Measurements from ENCODE around the gene SNX25.

The SNX25 gene

DNA sequence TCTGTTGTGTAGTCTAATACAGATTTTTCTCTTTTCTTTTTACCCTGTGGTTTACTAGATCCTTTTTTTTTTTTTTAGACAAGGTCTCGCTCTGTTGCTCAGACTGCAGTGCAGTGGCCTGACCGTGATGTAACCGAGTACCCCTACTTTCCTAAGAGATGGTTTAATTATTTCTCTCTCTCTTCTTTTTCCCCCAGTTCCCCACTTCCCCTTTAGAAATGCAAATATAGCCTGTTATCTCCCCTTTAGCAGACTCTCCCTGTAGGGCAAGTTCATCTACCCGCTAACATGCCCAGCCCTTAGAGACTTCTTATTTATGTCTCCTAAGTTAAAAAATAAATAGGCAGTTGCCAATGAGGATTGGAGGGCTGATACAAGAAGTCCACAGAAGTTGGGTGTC lies 4.5 kb downstream of the SNX25 start:
- DNase-seq (ENCODE audit: low read depth, low spot score): no peak
- Histone ChIP-seq H3K4me1 (ENCODE audit: insufficient read depth, insufficient read length) (no peaks in the 10 kb centered on the region), H3K36me3 (ENCODE audit: insufficient read depth, insufficient read length, low read length) (no peaks in the 10 kb centered on the region), H3K27me3 (ENCODE audit: insufficient read depth, insufficient read length) (peaks cover 9% of the 10 kb centered on the region), H3K4me3 (ENCODE audit: insufficient read length, low read depth) (no peak overlapping the region), H3K9ac (ENCODE audit: insufficient read length, low read depth) (no peak overlapping the region), H3K9me3 (ENCODE audit: insufficient read depth, low read length) (no peaks in the 10 kb centered on the region)
- TF ChIP-seq YY1 (IDR thresholded peaks at IDR 0.05; ENCODE audit: insufficient read depth, insufficient read length) (no peak), ZNF274 (IDR thresholded peaks at IDR 0.05; ENCODE audit: low read depth, low read length) (no peak), SUZ12 (IDR thresholded peaks at IDR 0.05; ENCODE audit: extremely low read depth, insufficient read depth, insufficient read length) (no peak)

GRCh38 chr4:185215261-185215660 lies 5.9 kb downstream of the SNX25 start:
- no peaks in the 10 kb centered on the region for H3K9me3 ChIP-seq (ENCODE audit: insufficient read depth, low read length)
- H3K36me3 ChIP-seq (ENCODE audit: insufficient read depth, insufficient read length, low read length): no peaks in the 10 kb centered on the region
- TF ChIP-seq SUZ12 (IDR thresholded peaks at IDR 0.05; ENCODE audit: extremely low read depth, insufficient read depth, insufficient read length) (no peak), YY1 (IDR thresholded peaks at IDR 0.05; ENCODE audit: insufficient read depth, insufficient read length) (no peak), ZNF274 (IDR thresholded peaks at IDR 0.05; ENCODE audit: low read depth, low read length) (no peak)
- H3K4me1 ChIP-seq (ENCODE audit: insufficient read depth, insufficient read length): no peaks in the 10 kb centered on the region
- no peak for DNase-seq (ENCODE audit: low read depth, low spot score)
- H3K4me3 ChIP-seq (ENCODE audit: insufficient read length, low read depth): no peak overlapping the region
- H3K9ac ChIP-seq (ENCODE audit: insufficient read length, low read depth): no peak overlapping the region
- H3K27me3 ChIP-seq (ENCODE audit: insufficient read depth, insufficient read length): peaks cover 5% of the 10 kb centered on the region

GRCh38 chr4:185217408-185217975 lies 8.1 kb downstream of the SNX25 start:
- no peak overlapping the region for H3K4me3 ChIP-seq (ENCODE audit: insufficient read length, low read depth)
- no peaks in the 10 kb centered on the region for H3K27me3 ChIP-seq (ENCODE audit: insufficient read depth, insufficient read length)
- no peak overlapping the region for H3K9ac ChIP-seq (ENCODE audit: insufficient read length, low read depth)
- no peak for DNase-seq (ENCODE audit: low read depth, low spot score)
- H3K4me1 ChIP-seq (ENCODE audit: insufficient read depth, insufficient read length): no peaks in the 10 kb centered on the region
- no peaks in the 10 kb centered on the region for H3K36me3 ChIP-seq (ENCODE audit: insufficient read depth, insufficient read length, low read length)
- no peaks in the 10 kb centered on the region for H3K9me3 ChIP-seq (ENCODE audit: insufficient read depth, low read length)
- TF ChIP-seq YY1 (IDR thresholded peaks at IDR 0.05; ENCODE audit: insufficient read depth, insufficient read length) (no peak), SUZ12 (IDR thresholded peaks at IDR 0.05; ENCODE audit: extremely low read depth, insufficient read depth, insufficient read length) (no peak), ZNF274 (IDR thresholded peaks at IDR 0.05; ENCODE audit: low read depth, low read length) (no peak)

GRCh38 chr4:185218312-185218711 lies 8.9 kb downstream of the SNX25 start:
- no peak overlapping the region for H3K4me3 ChIP-seq (ENCODE audit: insufficient read length, low read depth)
- no peaks in the 10 kb centered on the region for H3K36me3 ChIP-seq (ENCODE audit: insufficient read depth, insufficient read length, low read length)
- H3K27me3 ChIP-seq (ENCODE audit: insufficient read depth, insufficient read length): no peaks in the 10 kb centered on the region
- no peak for TF ChIP-seq ZNF274 (IDR thresholded peaks at IDR 0.05; ENCODE audit: low read depth, low read length)
- no peak for TF ChIP-seq SUZ12 (IDR thresholded peaks at IDR 0.05; ENCODE audit: extremely low read depth, insufficient read depth, insufficient read length)
- TF ChIP-seq YY1 (IDR thresholded peaks at IDR 0.05; ENCODE audit: insufficient read depth, insufficient read length): no peak
- no peak for DNase-seq (ENCODE audit: low read depth, low spot score)
- H3K4me1 ChIP-seq (ENCODE audit: insufficient read depth, insufficient read length): no peaks in the 10 kb centered on the region
- no peak overlapping the region for H3K9ac ChIP-seq (ENCODE audit: insufficient read length, low read depth)
- H3K9me3 ChIP-seq (ENCODE audit: insufficient read depth, low read length): no peaks in the 10 kb centered on the region

DNA sequence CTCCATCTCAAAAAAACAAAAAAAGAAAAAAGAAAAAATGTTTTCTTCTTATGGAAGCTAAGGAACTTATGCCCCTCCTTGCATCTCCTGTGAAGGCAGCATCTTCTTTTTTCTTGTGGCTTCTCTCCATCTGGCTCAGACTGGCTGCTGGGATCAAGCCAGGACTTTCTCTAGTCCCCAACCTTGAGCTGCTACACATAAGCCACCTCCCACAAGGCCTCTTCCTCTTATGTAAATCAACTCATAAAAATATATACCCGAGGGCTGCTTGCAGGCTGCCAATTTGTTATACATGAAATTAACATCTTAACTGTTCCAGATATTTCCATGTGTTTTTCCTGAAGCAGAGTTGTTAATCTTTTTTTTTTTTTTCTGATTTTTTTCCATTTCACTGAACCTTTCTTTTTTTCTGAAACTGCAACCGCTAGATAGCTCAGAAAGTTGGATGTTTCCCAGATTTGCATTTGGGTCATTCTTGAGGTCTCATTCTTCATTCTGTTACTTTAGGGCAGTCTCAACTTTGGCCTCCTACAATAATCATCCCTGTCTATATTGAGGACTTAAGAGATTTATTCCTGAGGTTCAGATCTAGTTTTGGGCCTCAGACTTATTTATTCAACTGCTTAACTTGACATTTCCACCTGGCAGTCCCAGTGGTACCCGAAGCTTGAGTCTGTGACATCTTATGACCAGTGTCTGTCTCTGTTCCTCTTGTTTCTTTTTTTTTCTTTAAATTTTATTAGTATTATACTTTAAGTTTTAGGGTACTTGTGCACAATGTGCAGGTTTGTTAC lies 10.3 kb downstream of the SNX25 start:
- H3K9ac ChIP-seq (ENCODE audit: insufficient read length, low read depth): no peak overlapping the region
- no peak overlapping the region for H3K4me3 ChIP-seq (ENCODE audit: insufficient read length, low read depth)
- H3K36me3 ChIP-seq (ENCODE audit: insufficient read depth, insufficient read length, low read length): no peaks in the 10 kb centered on the region
- H3K9me3 ChIP-seq (ENCODE audit: insufficient read depth, low read length): no peaks in the 10 kb centered on the region
- H3K27me3 ChIP-seq (ENCODE audit: insufficient read depth, insufficient read length): no peaks in the 10 kb centered on the region
- no peak for DNase-seq (ENCODE audit: low read depth, low spot score)
- H3K4me1 ChIP-seq (ENCODE audit: insufficient read depth, insufficient read length): no peaks in the 10 kb centered on the region
- no peak for TF ChIP-seq SUZ12 (IDR thresholded peaks at IDR 0.05; ENCODE audit: extremely low read depth, insufficient read depth, insufficient read length)
- no peak for TF ChIP-seq ZNF274 (IDR thresholded peaks at IDR 0.05; ENCODE audit: low read depth, low read length)
- no peak for TF ChIP-seq YY1 (IDR thresholded peaks at IDR 0.05; ENCODE audit: insufficient read depth, insufficient read length)

DNA sequence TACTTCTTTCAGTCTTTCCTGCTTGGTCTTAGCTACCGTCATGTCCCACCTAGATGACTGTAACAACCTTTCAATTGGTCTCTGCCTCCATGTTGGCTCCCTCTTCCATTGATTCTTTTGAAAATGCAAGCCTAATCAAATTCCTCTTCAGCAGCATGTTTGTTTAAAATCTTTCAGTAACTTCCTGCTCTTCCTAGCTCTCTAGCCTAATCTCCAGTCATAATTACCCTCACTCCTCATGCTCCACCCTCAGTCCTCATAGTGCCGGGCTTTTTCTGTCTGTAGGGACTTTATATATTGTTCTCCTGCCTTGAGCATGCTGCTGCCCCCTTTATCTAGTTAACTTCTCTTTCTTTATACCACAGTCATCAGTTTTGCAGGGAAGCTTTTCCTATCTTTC lies 12.1 kb downstream of the SNX25 start:
- no peak overlapping the region for H3K9ac ChIP-seq (ENCODE audit: insufficient read length, low read depth)
- TF ChIP-seq ZNF274 (IDR thresholded peaks at IDR 0.05; ENCODE audit: low read depth, low read length): no peak
- no peak for TF ChIP-seq YY1 (IDR thresholded peaks at IDR 0.05; ENCODE audit: insufficient read depth, insufficient read length)
- TF ChIP-seq SUZ12 (IDR thresholded peaks at IDR 0.05; ENCODE audit: extremely low read depth, insufficient read depth, insufficient read length): no peak
- H3K4me3 ChIP-seq (ENCODE audit: insufficient read length, low read depth): no peak overlapping the region
- H3K4me1 ChIP-seq (ENCODE audit: insufficient read depth, insufficient read length): no peaks in the 10 kb centered on the region
- H3K27me3 ChIP-seq (ENCODE audit: insufficient read depth, insufficient read length): no peaks in the 10 kb centered on the region
- DNase-seq (ENCODE audit: low read depth, low spot score): no peak
- H3K36me3 ChIP-seq (ENCODE audit: insufficient read depth, insufficient read length, low read length): no peaks in the 10 kb centered on the region
- H3K9me3 ChIP-seq (ENCODE audit: insufficient read depth, low read length): no peaks in the 10 kb centered on the region

- Histone ChIP-seq H3K27me3 (ENCODE audit: insufficient read depth, insufficient read length) (no peaks in the 10 kb centered on the region), H3K36me3 (ENCODE audit: insufficient read depth, insufficient read length, low read length) (no peaks in the 10 kb centered on the region), H3K4me1 (ENCODE audit: insufficient read depth, insufficient read length) (no peaks in the 10 kb centered on the region), H3K9ac (ENCODE audit: insufficient read length, low read depth) (no peak overlapping the region), H3K9me3 (ENCODE audit: insufficient read depth, low read length) (no peaks in the 10 kb centered on the region), H3K4me3 (ENCODE audit: insufficient read length, low read depth) (no peak overlapping the region)
- no peak for DNase-seq (ENCODE audit: low read depth, low spot score)
- no peak for TF ChIP-seq SUZ12 (IDR thresholded peaks at IDR 0.05; ENCODE audit: extremely low read depth, insufficient read depth, insufficient read length)
- no peak for TF ChIP-seq ZNF274 (IDR thresholded peaks at IDR 0.05; ENCODE audit: low read depth, low read length)
- TF ChIP-seq YY1 (IDR thresholded peaks at IDR 0.05; ENCODE audit: insufficient read depth, insufficient read length): no peak
Observed at GRCh38 chr4:185221912-185222311, 12.5 kb downstream of the SNX25 start.

Measured in NT2/D1 (cell line).